Fibroblast of villous mesenchyme (primary cell): Measurements from ENCODE around the gene WDR41. TPM values are rescaled to one million over a fixed set of nuclear protein-coding genes. Genes with fewer than 3 reads are reported as not detected.
"Not testable (repeated sequence)": the region's sequence is repeated elsewhere in the genome, so short reads cannot be mapped to it uniquely, and the experiment has no call there.

Experiments used
- DNase-seq: peaks from one replicate; pipeline ENCODE4 v3.0.0-alpha.2; 2010; ENCODE audit warnings: low read depth
- H3K4me3 ChIP-seq: 2 replicates; pipeline ENCODE4 v1.5.1; 2011; ENCODE audit warnings: low read depth, mild to moderate bottlenecking, low read length
- CTCF ChIP-seq: IDR thresholded peaks from 2 replicates; pipeline ENCODE4 v1.5.1; 2012; ENCODE audit warnings: low read depth, mild to moderate bottlenecking, low read length; ENCODE audit not compliant: insufficient read depth
- total RNA-seq: library from RNA; depleted of rRNA; stranded (reverse); fragments of >200 nt; gene quantifications from 2 replicates; pipeline ENCODE4 v1.2.3, GENCODE V29; 2012

Gene WDR41, protein sequence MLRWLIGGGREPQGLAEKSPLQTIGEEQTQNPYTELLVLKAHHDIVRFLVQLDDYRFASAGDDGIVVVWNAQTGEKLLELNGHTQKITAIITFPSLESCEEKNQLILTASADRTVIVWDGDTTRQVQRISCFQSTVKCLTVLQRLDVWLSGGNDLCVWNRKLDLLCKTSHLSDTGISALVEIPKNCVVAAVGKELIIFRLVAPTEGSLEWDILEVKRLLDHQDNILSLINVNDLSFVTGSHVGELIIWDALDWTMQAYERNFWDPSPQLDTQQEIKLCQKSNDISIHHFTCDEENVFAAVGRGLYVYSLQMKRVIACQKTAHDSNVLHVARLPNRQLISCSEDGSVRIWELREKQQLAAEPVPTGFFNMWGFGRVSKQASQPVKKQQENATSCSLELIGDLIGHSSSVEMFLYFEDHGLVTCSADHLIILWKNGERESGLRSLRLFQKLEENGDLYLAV
- total RNA-seq = 154 and 186 TPM in 2 replicates

DNA sequence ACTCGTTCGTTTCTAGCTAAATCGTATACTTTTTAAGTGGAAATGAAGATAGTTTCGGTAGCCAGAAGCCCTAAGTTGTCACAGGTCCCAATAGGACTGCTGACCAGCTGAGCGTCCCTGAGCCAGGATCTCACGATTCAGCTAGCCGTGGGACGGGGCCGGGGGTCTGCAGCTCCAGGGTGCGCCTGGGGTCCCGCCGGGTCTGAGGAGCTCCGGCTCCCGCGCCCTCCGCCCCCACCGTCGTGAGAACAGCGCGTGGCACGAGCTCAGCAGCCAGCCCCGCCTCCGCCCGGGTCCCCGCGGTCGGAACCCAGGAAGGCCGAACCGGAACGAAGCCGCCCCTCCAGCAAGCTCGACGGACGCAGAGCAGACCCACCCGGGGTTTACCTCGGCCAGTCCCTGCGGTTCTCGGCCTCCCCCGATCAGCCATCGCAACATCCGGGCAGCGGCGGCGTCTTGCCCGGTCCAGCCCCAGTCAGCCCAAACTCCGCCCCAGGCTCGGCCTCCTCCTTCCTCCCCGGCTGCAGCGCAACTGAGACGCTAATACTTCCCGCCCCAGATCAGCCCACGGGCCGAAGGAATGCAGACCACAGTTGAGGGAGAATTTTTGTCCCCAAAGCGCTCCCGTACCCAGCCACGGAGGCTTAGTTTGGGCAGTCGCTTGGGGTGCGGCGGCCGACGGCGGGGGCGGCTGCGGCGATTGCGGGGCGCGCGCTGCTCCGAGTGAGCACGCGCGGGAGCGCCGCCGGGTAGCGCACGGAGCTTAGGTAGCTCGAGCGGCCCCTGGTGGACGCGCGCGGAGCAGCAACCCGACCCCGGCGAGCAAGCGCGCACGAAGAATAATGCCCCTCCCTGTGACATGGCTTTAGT, at the start of gene WDR41:
TSS of gene WDR41 (minus strand) at position 534 of the 870 bp plus-strand sequence. CDS start at position 438, 96 bp downstream.
- TF ChIP-seq CTCF = peak; percentile 84
- peak; percentile 96 for DNase-seq
- peak within 1 kb of the TSS; percentile 96 for H3K4me3 ChIP-seq

DNA sequence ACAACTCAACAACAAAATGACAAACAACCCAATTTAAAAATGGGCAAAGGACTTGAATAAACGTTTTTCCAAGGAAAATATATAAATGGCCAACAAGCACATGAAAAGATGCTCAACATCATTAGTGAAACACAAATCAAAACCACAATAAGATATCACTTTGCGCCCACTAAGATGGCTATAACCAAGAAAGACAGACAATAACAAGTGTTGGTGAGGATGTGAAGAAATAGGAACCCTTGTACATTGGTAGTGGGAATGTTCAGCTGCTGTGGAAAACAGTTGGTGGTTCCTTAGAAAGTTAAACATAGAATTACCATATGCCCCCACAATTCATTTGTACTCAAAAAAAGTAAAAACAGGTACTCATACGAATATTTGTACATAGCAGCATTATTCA, 39.2 kb upstream of the WDR41 start:
- TF ChIP-seq CTCF = no peak
- H3K4me3 ChIP-seq = no peak overlapping the region
- DNase-seq = no peak

DNA sequence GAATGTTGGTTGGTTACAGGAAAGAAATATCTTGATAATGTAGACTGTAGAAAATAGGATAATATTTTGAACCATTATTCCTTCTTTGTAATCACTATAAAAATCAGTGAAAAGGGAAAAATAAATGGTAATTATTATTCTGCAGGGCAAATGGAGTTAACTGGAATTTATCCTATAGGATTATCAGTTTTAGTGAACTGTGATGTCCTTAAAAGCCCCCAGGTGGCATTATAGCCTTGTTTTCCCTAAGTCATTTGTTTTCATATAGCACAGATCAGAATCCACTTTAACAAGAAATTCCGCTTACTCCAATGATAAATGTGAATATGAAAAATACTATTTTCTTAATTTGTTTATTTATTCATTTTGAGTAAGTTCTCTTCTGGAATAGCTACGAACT, 26.2 kb upstream of the WDR41 start:
- peak; percentile 9 for TF ChIP-seq CTCF
- H3K4me3 ChIP-seq = no peak overlapping the region
- DNase-seq = peak; percentile 5

DNA sequence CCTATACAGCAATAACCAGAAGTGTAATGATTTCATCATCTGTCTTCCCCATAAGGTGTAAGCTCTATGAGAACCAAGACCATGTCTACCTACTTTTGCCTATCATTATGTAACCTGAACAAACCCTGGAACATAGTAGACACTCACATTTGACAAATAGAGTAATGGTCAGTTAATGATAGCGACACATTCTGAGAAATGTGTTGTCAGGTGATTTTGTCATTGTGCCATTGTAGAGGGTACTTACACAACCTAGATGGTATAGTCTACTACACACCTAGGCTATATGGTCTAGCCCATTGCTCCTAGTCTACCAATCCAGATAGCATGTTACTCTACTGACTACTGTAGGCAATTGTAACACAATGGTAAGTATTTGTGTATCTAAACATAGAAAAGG, 22.3 kb upstream of the WDR41 start:
- no peak for TF ChIP-seq CTCF
- no peak overlapping the region for H3K4me3 ChIP-seq
- no peak for DNase-seq

GRCh38 chr5:77513321-77513720, 21.2 kb upstream of the WDR41 start:
- H3K4me3 ChIP-seq = no peak overlapping the region
- no peak for DNase-seq
- no peak for TF ChIP-seq CTCF

DNA sequence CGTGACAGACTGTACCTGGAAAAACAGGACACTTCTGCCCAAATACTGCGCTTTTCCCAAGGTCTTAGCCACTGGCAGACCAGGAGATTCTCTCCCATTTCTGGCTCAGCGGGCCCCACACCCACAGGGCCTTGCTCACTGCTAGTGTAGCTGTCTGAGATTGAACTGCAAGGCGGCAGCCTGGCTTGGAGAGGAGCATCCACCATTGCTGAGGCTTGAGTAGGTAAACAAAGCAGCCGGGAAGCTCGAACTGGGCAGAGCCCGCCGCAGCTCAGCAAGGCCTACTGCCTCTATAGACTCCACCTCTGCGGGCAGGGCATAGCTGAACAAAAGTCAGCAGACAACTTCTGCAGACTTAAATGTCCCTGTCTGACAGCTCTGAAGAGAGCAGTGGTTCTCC, 9.0 kb upstream of the WDR41 start:
- DNase-seq, H3K4me3 ChIP-seq: not testable (repeated sequence)

DNA sequence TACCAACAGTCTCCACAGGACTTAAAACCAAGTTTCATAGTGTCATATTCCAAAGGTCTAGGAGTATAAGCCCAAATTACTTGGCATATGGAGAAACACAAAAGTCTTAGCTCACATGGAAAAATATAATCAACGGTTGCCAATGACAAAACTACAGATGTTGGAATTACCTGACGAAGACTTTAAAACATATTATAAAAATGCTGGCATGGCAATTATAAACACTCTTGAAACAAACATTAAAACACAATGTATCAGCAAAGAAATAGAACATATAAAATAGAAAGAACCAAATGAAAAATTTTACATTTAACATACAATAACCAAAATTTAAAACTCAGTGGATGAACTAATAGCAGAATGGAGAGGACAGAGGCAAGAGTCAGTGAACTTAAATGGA, 7.9 kb upstream of the WDR41 start:
- no peak for DNase-seq
- TF ChIP-seq CTCF = no peak
- no peak overlapping the region for H3K4me3 ChIP-seq
